Stimulated activated naive CD4-positive, alpha-beta T cell (primary cell): ENCODE results near the gene PPP2R5D.

Experiments
- DNase-seq, 6 experiments: peaks; one replicate each; lab custom pipeline; 2025; lab: John Stamatoyannopoulos, UW

PPP2R5D gene

GRCh38 chr6:43058531-43058930 is 74.2 kb downstream of the PPP2R5D start:
- no peak for DNase-seq

- DNase-seq: peak; percentile 96 to 99 (median 96)
Measured at GRCh38 chr6:43059168-43060033, 75.0 kb downstream of the PPP2R5D start, which contains the start of the genes KLC4 and MRPL2. Gene KLC4 (plus strand): TSS chr6:43059631. CDS start chr6:43061336, 1,705 bp downstream. Gene MRPL2 (minus strand): TSS chr6:43059434. CDS start chr6:43059381, 53 bp downstream.

DNA sequence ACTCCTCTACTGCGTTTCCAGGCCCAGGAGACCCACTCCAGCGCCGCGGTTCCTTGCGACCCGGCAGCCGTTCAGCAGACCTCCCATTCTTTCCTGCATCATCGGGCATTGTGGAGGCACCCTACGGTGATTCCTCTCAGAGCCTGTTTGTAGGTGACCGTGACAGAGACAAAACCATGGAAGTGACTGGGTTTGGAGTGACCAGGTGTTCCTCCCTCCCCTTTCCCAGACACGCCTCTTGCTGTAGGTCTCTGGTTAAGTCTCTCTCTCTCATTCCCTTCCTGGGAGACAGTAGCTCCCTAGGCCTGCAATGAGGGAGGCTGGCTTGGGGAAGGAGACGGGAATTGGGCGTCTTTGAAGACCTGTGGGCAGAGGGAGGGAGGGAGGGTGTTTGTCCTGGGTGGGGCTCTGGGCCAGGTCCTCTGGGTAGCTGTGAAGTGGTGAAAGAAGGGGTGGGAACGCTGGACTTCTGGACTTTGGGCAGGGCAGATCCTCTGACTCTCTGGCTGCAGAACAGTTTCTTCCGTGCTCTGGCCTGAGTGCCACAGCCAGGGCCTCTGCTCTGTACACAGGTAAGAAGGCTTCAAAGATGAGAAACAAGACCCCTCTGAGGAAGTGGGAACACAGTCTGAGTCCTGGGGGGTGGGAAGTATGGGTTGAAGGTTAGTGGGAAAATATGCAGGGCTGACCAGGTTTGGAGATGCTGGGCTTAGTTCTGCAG is 75.8 kb downstream of the PPP2R5D start:
- DNase-seq: no peak

GRCh38 chr6:43060755-43061633 is 76.6 kb downstream of the PPP2R5D start:
- DNase-seq: no peak

- DNase-seq: no peak
Measured at GRCh38 chr6:43061861-43062260, 77.5 kb downstream of the PPP2R5D start.
